ENCODE data around the gene OGFR.
"Not testable (repeated sequence)": the region's sequence is repeated elsewhere in the genome, so short reads cannot be mapped to it uniquely, and the experiment has no call there.

OGFR gene

GRCh38 chr20:62843656-62844055 lies 39.0 kb downstream of the OGFR start:
- no peaks in the 10 kb centered on the region for H3K36me3 ChIP-seq (ENCODE audit: control insufficient read depth, insufficient read depth, low read length)
- no peaks in the 10 kb centered on the region for H3K9me3 ChIP-seq (ENCODE audit: control insufficient read depth, insufficient read depth, low read length)
- H3K27me3 ChIP-seq (ENCODE audit: control insufficient read depth, insufficient read depth, low read length), result no peaks in the 10 kb centered on the region
- no peaks in the 10 kb centered on the region for H3K4me1 ChIP-seq (ENCODE audit: control insufficient read depth, insufficient read depth, low read length)
- H3K27ac ChIP-seq (ENCODE audit: low read length), result no peak overlapping the region
- no peak for DNase-seq (ENCODE audit: low read depth, low spot score)
- WGBS (ENCODE audit: insufficient coverage, insufficient read length), result no CpG with 5 or more reads among the region's 10 CpGs
- no peak overlapping the region for H3K4me3 ChIP-seq (ENCODE audit: low read length)

- Histone ChIP-seq H3K9me3 (ENCODE audit: control insufficient read depth, insufficient read depth, low read length) (no peaks in the 10 kb centered on the region), H3K27ac (ENCODE audit: low read length) (no peak overlapping the region), H3K27me3 (ENCODE audit: control insufficient read depth, insufficient read depth, low read length) (no peaks in the 10 kb centered on the region), H3K4me3 (ENCODE audit: low read length) (no peak overlapping the region), H3K4me1 (ENCODE audit: control insufficient read depth, insufficient read depth, low read length) (no peaks in the 10 kb centered on the region), H3K36me3 (ENCODE audit: control insufficient read depth, insufficient read depth, low read length) (no peaks in the 10 kb centered on the region)
- DNase-seq (ENCODE audit: low read depth, low spot score), result no peak
- WGBS (ENCODE audit: insufficient coverage, insufficient read length), result no CpG with 5 or more reads among the region's 7 CpGs
These were observed 39.5 kb downstream of the OGFR start for GRCh38 chr20:62844182-62844581.

GRCh38 chr20:62845416-62846160 lies 41.0 kb downstream of the OGFR start:
- no peak for DNase-seq (ENCODE audit: low read depth, low spot score)
- no peaks in the 10 kb centered on the region for H3K9me3 ChIP-seq (ENCODE audit: control insufficient read depth, insufficient read depth, low read length)
- H3K4me1 ChIP-seq (ENCODE audit: control insufficient read depth, insufficient read depth, low read length), result no peaks in the 10 kb centered on the region
- H3K27ac ChIP-seq (ENCODE audit: low read length), result no peak overlapping the region
- H3K36me3 ChIP-seq (ENCODE audit: control insufficient read depth, insufficient read depth, low read length), result 0 out of 2 replicates have a peak, but pooled peaks cover 2% of the 10 kb centered on the region
- H3K4me3 ChIP-seq (ENCODE audit: low read length), result no peak overlapping the region
- no CpG with 5 or more reads among the region's 16 CpGs for WGBS (ENCODE audit: insufficient coverage, insufficient read length)
- no peaks in the 10 kb centered on the region for H3K27me3 ChIP-seq (ENCODE audit: control insufficient read depth, insufficient read depth, low read length)

- no CpG with 5 or more reads among the region's 19 CpGs for WGBS (ENCODE audit: insufficient coverage, insufficient read length)
- DNase-seq (ENCODE audit: low read depth, low spot score), result no peak
- 0 out of 2 replicates have a peak, but pooled peaks cover 3% of the 10 kb centered on the region for H3K36me3 ChIP-seq (ENCODE audit: control insufficient read depth, insufficient read depth, low read length)
- no peak overlapping the region for H3K4me3 ChIP-seq (ENCODE audit: low read length)
- no peak overlapping the region for H3K27ac ChIP-seq (ENCODE audit: low read length)
- H3K9me3 ChIP-seq (ENCODE audit: control insufficient read depth, insufficient read depth, low read length), result no peaks in the 10 kb centered on the region
- no peaks in the 10 kb centered on the region for H3K4me1 ChIP-seq (ENCODE audit: control insufficient read depth, insufficient read depth, low read length)
- no peaks in the 10 kb centered on the region for H3K27me3 ChIP-seq (ENCODE audit: control insufficient read depth, insufficient read depth, low read length)
These were observed 41.7 kb downstream of the OGFR start for GRCh38 chr20:62846166-62846890.

- not testable (repeated sequence) for H3K4me1 ChIP-seq (ENCODE audit: control insufficient read depth, insufficient read depth, low read length); DNase-seq (ENCODE audit: low read depth, low spot score); H3K27ac ChIP-seq (ENCODE audit: low read length); H3K4me3 ChIP-seq (ENCODE audit: low read length); H3K9me3 ChIP-seq (ENCODE audit: control insufficient read depth, insufficient read depth, low read length); H3K27me3 ChIP-seq (ENCODE audit: control insufficient read depth, insufficient read depth, low read length)
- WGBS (ENCODE audit: insufficient coverage, insufficient read length), result no CpG with 5 or more reads among the region's 7 CpGs
- H3K36me3 ChIP-seq (ENCODE audit: control insufficient read depth, insufficient read depth, low read length), result peaks cover 10% of the 10 kb centered on the region
These were observed 44.3 kb downstream of the OGFR start for GRCh38 chr20:62848917-62849316.

GRCh38 chr20:62849431-62849830 lies 44.8 kb downstream of the OGFR start:
- peaks cover 10% of the 10 kb centered on the region for H3K36me3 ChIP-seq (ENCODE audit: control insufficient read depth, insufficient read depth, low read length)
- DNase-seq (ENCODE audit: low read depth, low spot score), result no peak
- no peak overlapping the region for H3K27ac ChIP-seq (ENCODE audit: low read length)
- no peaks in the 10 kb centered on the region for H3K27me3 ChIP-seq (ENCODE audit: control insufficient read depth, insufficient read depth, low read length)
- no peaks in the 10 kb centered on the region for H3K9me3 ChIP-seq (ENCODE audit: control insufficient read depth, insufficient read depth, low read length)
- no peak overlapping the region for H3K4me3 ChIP-seq (ENCODE audit: low read length)
- no peaks in the 10 kb centered on the region for H3K4me1 ChIP-seq (ENCODE audit: control insufficient read depth, insufficient read depth, low read length)

- H3K27ac ChIP-seq (ENCODE audit: low read length), result no peak overlapping the region
- no peaks in the 10 kb centered on the region for H3K9me3 ChIP-seq (ENCODE audit: control insufficient read depth, insufficient read depth, low read length)
- H3K4me3 ChIP-seq (ENCODE audit: low read length), result no peak overlapping the region
- no peak for DNase-seq (ENCODE audit: low read depth, low spot score)
- no peaks in the 10 kb centered on the region for H3K27me3 ChIP-seq (ENCODE audit: control insufficient read depth, insufficient read depth, low read length)
- H3K4me1 ChIP-seq (ENCODE audit: control insufficient read depth, insufficient read depth, low read length), result no peaks in the 10 kb centered on the region
- peaks cover 10% of the 10 kb centered on the region for H3K36me3 ChIP-seq (ENCODE audit: control insufficient read depth, insufficient read depth, low read length)
- WGBS (ENCODE audit: insufficient coverage, insufficient read length), result no CpG with 5 or more reads among the region's 22 CpGs
These were observed 45.8 kb downstream of the OGFR start for GRCh38 chr20:62850333-62850974.

GRCh38 chr20:62852196-62852595 lies 47.6 kb downstream of the OGFR start:
- WGBS (ENCODE audit: insufficient coverage, insufficient read length), result no CpG with 5 or more reads among the region's 8 CpGs
- no peaks in the 10 kb centered on the region for H3K9me3 ChIP-seq (ENCODE audit: control insufficient read depth, insufficient read depth, low read length)
- peaks cover 11% of the 10 kb centered on the region for H3K36me3 ChIP-seq (ENCODE audit: control insufficient read depth, insufficient read depth, low read length)
- no peaks in the 10 kb centered on the region for H3K27me3 ChIP-seq (ENCODE audit: control insufficient read depth, insufficient read depth, low read length)
- H3K4me1 ChIP-seq (ENCODE audit: control insufficient read depth, insufficient read depth, low read length), result no peaks in the 10 kb centered on the region
- H3K4me3 ChIP-seq (ENCODE audit: low read length), result no peak overlapping the region
- DNase-seq (ENCODE audit: low read depth, low spot score), result no peak
- no peak overlapping the region for H3K27ac ChIP-seq (ENCODE audit: low read length)

GRCh38 chr20:62852841-62853240 lies 48.2 kb downstream of the OGFR start:
- WGBS (ENCODE audit: insufficient coverage, insufficient read length), result no CpG with 5 or more reads among the region's 12 CpGs

GRCh38 chr20:62853304-62853703 lies 48.7 kb downstream of the OGFR start:
- not testable (repeated sequence) for H3K9me3 ChIP-seq (ENCODE audit: control insufficient read depth, insufficient read depth, low read length); DNase-seq (ENCODE audit: low read depth, low spot score); H3K4me3 ChIP-seq (ENCODE audit: low read length); H3K27ac ChIP-seq (ENCODE audit: low read length); H3K4me1 ChIP-seq (ENCODE audit: control insufficient read depth, insufficient read depth, low read length); H3K27me3 ChIP-seq (ENCODE audit: control insufficient read depth, insufficient read depth, low read length)
- no CpG with 5 or more reads among the region's 6 CpGs for WGBS (ENCODE audit: insufficient coverage, insufficient read length)
- peaks cover 12% of the 10 kb centered on the region for H3K36me3 ChIP-seq (ENCODE audit: control insufficient read depth, insufficient read depth, low read length)

More at GRCh38 chr20:62852841-62853240, 48.2 kb downstream of the OGFR start:
- no peak overlapping the region for H3K4me3 ChIP-seq (ENCODE audit: low read length)
- H3K4me1 ChIP-seq (ENCODE audit: control insufficient read depth, insufficient read depth, low read length), result no peaks in the 10 kb centered on the region
- H3K27ac ChIP-seq (ENCODE audit: low read length), result no peak overlapping the region
- H3K9me3 ChIP-seq (ENCODE audit: control insufficient read depth, insufficient read depth, low read length), result no peaks in the 10 kb centered on the region
- DNase-seq (ENCODE audit: low read depth, low spot score), result no peak
- H3K36me3 ChIP-seq (ENCODE audit: control insufficient read depth, insufficient read depth, low read length), result peaks cover 12% of the 10 kb centered on the region
- H3K27me3 ChIP-seq (ENCODE audit: control insufficient read depth, insufficient read depth, low read length), result no peaks in the 10 kb centered on the region
